Fibroblast of the aortic adventitia (primary cell): Measurements from ENCODE around the gene RIPK3. TPM values are rescaled to one million over a fixed set of nuclear protein-coding genes. Genes with fewer than 3 reads are reported as not detected.

Experiments
- DNase-seq: peaks from one replicate; pipeline ENCODE4 v3.0.0-alpha.2; 2010; ENCODE audit warnings: low read depth
- H3K4me3 ChIP-seq: 2 replicates; pipeline ENCODE4 v1.5.1; 2011; ENCODE audit warnings: low read depth, mild to moderate bottlenecking, control low read depth, low read length, moderate library complexity
- CTCF ChIP-seq: IDR thresholded peaks from 2 replicates; pipeline ENCODE4 v1.5.1; 2011; ENCODE audit warnings: mild to moderate bottlenecking, low read length, control low read depth, inconsistent platforms; ENCODE audit not compliant: insufficient read depth
- total RNA-seq: library from RNA; depleted of rRNA; stranded (reverse); fragments of >200 nt; gene quantifications from 2 replicates; pipeline ENCODE4 v1.2.3, GENCODE V29; 2012; ENCODE audit warnings: low replicate concordance

The RIPK3 gene
- total RNA-seq, 1 donor, result 0.99 TPM

DNA sequence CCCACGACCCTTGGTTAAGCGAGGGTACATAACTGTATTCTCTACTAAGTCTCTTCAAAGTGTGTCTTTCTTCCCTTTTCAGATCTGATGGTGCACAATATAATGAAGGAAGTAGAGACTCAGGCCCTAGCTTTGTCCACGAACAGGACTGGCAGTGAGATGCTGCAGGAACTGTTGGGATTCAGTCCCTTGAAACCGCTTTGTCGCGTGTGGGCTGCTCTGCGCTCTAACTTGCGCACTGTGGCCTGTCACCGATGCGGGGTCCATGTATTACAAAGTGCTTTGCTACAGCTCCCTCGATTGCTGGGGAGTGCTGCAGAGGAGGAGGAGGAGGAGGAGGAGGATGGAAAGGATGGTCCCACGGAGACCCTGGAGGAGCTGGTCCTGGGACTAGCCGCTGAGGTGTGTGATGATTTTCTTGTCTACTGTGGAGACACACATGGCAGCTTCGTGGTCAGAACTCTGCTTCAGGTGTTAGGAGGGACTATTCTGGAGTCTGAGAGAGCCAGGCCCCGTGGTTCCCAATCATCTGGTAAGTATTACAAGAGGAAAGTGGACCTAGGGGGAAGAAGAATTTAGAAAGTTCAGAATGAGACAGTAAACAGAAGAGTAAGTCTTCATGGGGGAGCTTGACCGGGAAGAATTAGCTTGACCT is 39.3 kb downstream of the RIPK3 start:
- no peak for TF ChIP-seq CTCF
- H3K4me3 ChIP-seq, result peak overlapping the region; percentile 99
- no peak for DNase-seq

GRCh38 chr14:24299255-24300191 is 40.3 kb downstream of the RIPK3 start, which contains the start of the genes DHRS1 and NOP9:
Gene DHRS1 (minus strand): TSS chr14:24299780. CDS start chr14:24299106, 674 bp downstream.
Gene NOP9 (plus strand): TSS chr14:24299850. CDS start chr14:24299955, 105 bp downstream.
- peak within 1 kb of the TSS; percentile 99 for H3K4me3 ChIP-seq
- no peak for TF ChIP-seq CTCF
- DNase-seq, result peak; percentile 85

DNA sequence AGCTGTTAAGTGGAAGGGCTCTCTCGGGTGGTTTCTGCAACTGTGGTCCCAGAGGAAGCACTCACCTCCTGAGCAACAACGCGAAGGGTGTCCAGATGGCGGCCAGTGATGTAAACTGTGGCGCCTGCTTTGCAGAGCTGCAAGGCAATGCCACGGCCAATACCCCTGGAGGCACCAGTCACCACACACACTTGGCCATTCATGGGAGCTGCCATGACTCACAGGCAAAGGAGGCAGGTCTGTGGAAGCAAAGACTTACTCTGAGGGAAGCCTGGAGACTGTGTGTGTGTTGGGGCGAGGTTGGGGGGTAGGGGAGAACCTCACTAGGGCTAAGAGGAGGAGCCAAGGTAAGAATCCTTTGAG is 40.9 kb downstream of the RIPK3 start:
- H3K4me3 ChIP-seq, result peak overlapping the region; percentile 99
- TF ChIP-seq CTCF, result no peak
- peak; percentile 55 for DNase-seq

DNA sequence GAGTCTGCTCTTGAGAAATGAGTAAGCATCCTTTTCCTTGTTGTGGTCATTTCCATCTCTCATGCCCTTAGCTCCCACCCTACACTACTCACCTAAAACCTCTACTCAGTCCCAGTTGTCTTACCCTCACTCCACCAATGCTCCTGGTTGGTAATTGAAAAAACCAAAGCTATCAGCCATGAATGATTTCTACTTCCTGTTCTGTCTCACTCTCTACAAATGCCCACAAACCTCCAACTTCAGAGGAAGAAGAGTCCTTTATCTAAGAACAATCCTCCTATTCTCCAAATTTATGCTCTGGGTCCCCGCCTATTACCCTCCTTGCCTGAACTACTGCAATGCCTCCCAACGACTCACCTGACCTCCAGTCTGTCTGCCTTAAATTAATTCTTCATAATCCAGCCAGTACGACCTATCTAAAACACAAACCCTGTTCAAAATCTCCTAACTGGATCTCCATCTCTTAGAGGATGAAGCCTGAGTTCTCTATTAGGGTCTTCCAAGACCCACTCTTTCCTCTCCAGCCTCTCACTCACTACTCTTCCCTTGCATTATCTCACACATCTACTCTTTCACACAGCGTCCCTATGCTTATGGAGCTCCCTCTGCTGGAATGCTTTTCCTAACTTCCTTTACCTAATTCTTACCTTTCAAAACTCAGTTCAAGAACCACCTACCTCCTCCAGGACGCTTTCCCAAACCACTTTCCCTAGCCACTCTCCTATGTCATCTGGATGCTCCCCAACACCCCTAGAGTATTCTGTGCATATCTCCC is 42.4 kb downstream of the RIPK3 start:
- peak; percentile 41 for TF ChIP-seq CTCF
- no peak overlapping the region for H3K4me3 ChIP-seq
- DNase-seq, result peak; percentile 27

GRCh38 chr14:24296341-24297157 is 43.2 kb downstream of the RIPK3 start:
- H3K4me3 ChIP-seq, result no peak overlapping the region
- DNase-seq, result peak; percentile 93
- TF ChIP-seq CTCF, result peak; percentile 75

GRCh38 chr14:24293525-24293924 is 46.3 kb downstream of the RIPK3 start:
- no peak for TF ChIP-seq CTCF
- DNase-seq, result no peak
- no peak overlapping the region for H3K4me3 ChIP-seq
